ENCODE results near the gene SYNE1. TPM values are rescaled to one million over a fixed set of nuclear protein-coding genes. Genes with fewer than 3 reads are reported as not detected.

The SYNE1 gene
- total RNA-seq, 1 experiment from 2014 or later, result 3.0 TPM

DNA sequence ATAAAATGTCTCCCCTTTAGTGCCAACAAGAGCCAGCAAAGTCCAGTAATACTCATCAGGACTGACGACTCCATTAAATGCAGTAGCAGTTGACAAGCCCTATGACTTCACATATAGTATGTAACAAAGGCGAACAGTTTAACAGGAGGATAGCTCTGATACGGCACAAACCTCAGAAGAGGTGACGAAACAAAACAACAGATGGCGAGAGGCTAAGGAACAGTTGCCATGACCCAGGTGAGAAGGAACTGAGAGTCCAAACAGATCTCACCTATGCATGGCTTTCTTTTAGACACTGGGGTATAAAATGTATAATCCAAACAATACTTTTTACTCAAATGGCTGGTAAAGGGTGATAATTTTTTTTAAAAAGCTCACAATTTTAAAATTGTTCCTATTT is 37.1 kb downstream of the SYNE1 start:
- no peak for DNase-seq
- H3K14ac ChIP-seq (ENCODE audit: insufficient read depth, low read length), result no peak overlapping the region
- H3K4me3 Mint-ChIP-seq, result no peak overlapping the region
- H4K8ac ChIP-seq (replicated peaks; ENCODE audit: insufficient read length, low read depth, low read length), result no peak overlapping the region
- no peak overlapping the region for H3K56ac ChIP-seq (ENCODE audit: insufficient read length, low read depth, low read length)
- WGBS (ENCODE audit: extremely low coverage, insufficient read length, low lambda C conversion rate), result no CpG with 5 or more reads among the region's 5 CpGs
- H3K4me1 ChIP-seq (ENCODE audit: insufficient read depth, low read length), result no peaks in the 10 kb centered on the region
- no peak overlapping the region for H3K9ac ChIP-seq (ENCODE audit: extremely low read depth, insufficient read length, low read length)
- no peaks in the 10 kb centered on the region for H3K9me3 Mint-ChIP-seq
- no peak overlapping the region for H4K5ac ChIP-seq (ENCODE audit: insufficient read length, low read depth, low read length)
- H3K4ac ChIP-seq (ENCODE audit: low read depth, low read length), result no peak overlapping the region
- no peaks in the 10 kb centered on the region; a peak in 1 of 7 replicates for H3K36me3 Mint-ChIP-seq (ENCODE audit: insufficient read depth in 1 of 3, low read depth in 3 of 3)
- no peak overlapping the region for H2BK120ac ChIP-seq (ENCODE audit: low read depth, low read length, poor library complexity, severe bottlenecking)
- no peak overlapping the region for H2BK12ac ChIP-seq (ENCODE audit: insufficient read length, low read depth, low read length)
- no peak overlapping the region for H3K27ac Mint-ChIP-seq
- no peaks in the 10 kb centered on the region for H3K79me2 ChIP-seq (ENCODE audit: insufficient read depth, low read length)
- no peak overlapping the region for H3K27ac ChIP-seq (ENCODE audit: insufficient read length, low read depth, low read length)
- H2AK5ac ChIP-seq (ENCODE audit: insufficient read length, low read length), result no peak overlapping the region
- no peak overlapping the region for H2BK5ac ChIP-seq (ENCODE audit: insufficient read length, low read length)
- no peaks in the 10 kb centered on the region for H3K27me3 Mint-ChIP-seq (ENCODE audit: low read depth)
- no peak overlapping the region for H3K18ac ChIP-seq (ENCODE audit: insufficient read length, low read depth, low read length)
- H3T11ph ChIP-seq (ENCODE audit: low read length), result no peak overlapping the region
- no peaks in the 10 kb centered on the region for H3K79me1 ChIP-seq (ENCODE audit: insufficient read depth, low read depth, low read length, poor library complexity, severe bottlenecking)
- TF ChIP-seq, protein P1, sequence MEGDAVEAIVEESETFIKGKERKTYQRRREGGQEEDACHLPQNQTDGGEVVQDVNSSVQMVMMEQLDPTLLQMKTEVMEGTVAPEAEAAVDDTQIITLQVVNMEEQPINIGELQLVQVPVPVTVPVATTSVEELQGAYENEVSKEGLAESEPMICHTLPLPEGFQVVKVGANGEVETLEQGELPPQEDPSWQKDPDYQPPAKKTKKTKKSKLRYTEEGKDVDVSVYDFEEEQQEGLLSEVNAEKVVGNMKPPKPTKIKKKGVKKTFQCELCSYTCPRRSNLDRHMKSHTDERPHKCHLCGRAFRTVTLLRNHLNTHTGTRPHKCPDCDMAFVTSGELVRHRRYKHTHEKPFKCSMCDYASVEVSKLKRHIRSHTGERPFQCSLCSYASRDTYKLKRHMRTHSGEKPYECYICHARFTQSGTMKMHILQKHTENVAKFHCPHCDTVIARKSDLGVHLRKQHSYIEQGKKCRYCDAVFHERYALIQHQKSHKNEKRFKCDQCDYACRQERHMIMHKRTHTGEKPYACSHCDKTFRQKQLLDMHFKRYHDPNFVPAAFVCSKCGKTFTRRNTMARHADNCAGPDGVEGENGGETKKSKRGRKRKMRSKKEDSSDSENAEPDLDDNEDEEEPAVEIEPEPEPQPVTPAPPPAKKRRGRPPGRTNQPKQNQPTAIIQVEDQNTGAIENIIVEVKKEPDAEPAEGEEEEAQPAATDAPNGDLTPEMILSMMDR (conservative IDR thresholded peaks at IDR 0.05), result no peak
- no peaks in the 10 kb centered on the region for H4K20me1 ChIP-seq (ENCODE audit: control insufficient read depth, insufficient read depth, insufficient read length)
- H2AFZ ChIP-seq (ENCODE audit: low read length), result no peak overlapping the region
- H3K23me2 ChIP-seq (ENCODE audit: insufficient read length, low read depth, low read length, poor library complexity, severe bottlenecking), result no peaks in the 10 kb centered on the region
- no peak overlapping the region for H2BK20ac ChIP-seq (ENCODE audit: low read depth, low read length, poor library complexity, severe bottlenecking)
- H3K23ac ChIP-seq (ENCODE audit: insufficient read length, low read depth, low read length), result no peak overlapping the region
- no peak overlapping the region for H3K4me2 ChIP-seq (ENCODE audit: insufficient read depth, insufficient read length, low read length)
- H3K9me3 ChIP-seq (ENCODE audit: control insufficient read depth, low read depth, low read length), result no peaks in the 10 kb centered on the region
- H3K27me3 ChIP-seq (ENCODE audit: insufficient read depth, low read length), result no peaks in the 10 kb centered on the region
- peaks cover 8 to 11% of the 10 kb centered on the region in 2 experiments for H3K4me1 Mint-ChIP-seq
- H2BK15ac ChIP-seq (ENCODE audit: low read depth, low read length), result no peak overlapping the region
- no peak overlapping the region for H4K91ac ChIP-seq (ENCODE audit: insufficient read length, low read depth, low read length)
